GM23338 (cell line): ENCODE measurements around the gene TOM1. TPM values are rescaled to one million over a fixed set of nuclear protein-coding genes. Genes with fewer than 3 reads are reported as not detected.

ENCODE experiments used
- ATAC-seq: fragments of 200-7000 bp; cut with Tn5 transposase; 3 replicates; pipeline ENCODE4 v1.9.1; 2020
- DNase-seq: peaks from one replicate; pipeline ENCODE4 v3.0.0-alpha.2; 2015; ENCODE audit warnings: low spot score
- H2AFZ ChIP-seq: fragments of 200-600 bp; sonication (generic); 2 replicates; pipeline ENCODE4 v1.8.0; 2016; ENCODE audit warnings: antibody characterized with exemption, mild to moderate bottlenecking, moderate library complexity
- H3F3A ChIP-seq: fragments of 200-600 bp; sonication (generic); replicated peaks from 2 replicates; pipeline ENCODE4 v1.8.0; 2017; ENCODE audit warnings: antibody characterized with exemption, mixed run types, low read depth
- H3K27ac ChIP-seq: fragments of 200-600 bp; sonication (generic); 2 replicates; pipeline ENCODE4 v1.6.1; 2016; ENCODE audit warnings: low read depth
- H3K27me3 ChIP-seq: fragments of 200-600 bp; sonication (generic); 2 replicates; pipeline ENCODE4 v1.8.0; 2016; ENCODE audit warnings: mild to moderate bottlenecking, mixed run types, moderate library complexity; ENCODE audit not compliant: insufficient read depth
- H3K36me3 ChIP-seq: fragments of 200-600 bp; sonication (generic); 2 replicates; pipeline ENCODE4 v1.8.0; 2016; ENCODE audit warnings: mild to moderate bottlenecking; ENCODE audit not compliant: insufficient read depth
- H3K4me1 ChIP-seq: fragments of 200-600 bp; sonication (generic); 2 replicates; pipeline ENCODE4 v1.8.0; 2016; ENCODE audit warnings: mild to moderate bottlenecking, moderate library complexity; ENCODE audit not compliant: insufficient read depth
- H3K4me2 ChIP-seq: fragments of 200-600 bp; sonication (generic); 2 replicates; pipeline ENCODE4 v1.7.1; 2017; ENCODE audit warnings: mixed run types
- H3K4me3 ChIP-seq: fragments of 200-600 bp; sonication (generic); 2 replicates; pipeline ENCODE4 v1.6.1; 2016; ENCODE audit warnings: mixed run types
- H3K79me2 ChIP-seq: fragments of 200-600 bp; sonication (generic); replicated peaks from 2 replicates; pipeline ENCODE4 v1.8.0; 2017; ENCODE audit warnings: mild to moderate bottlenecking; ENCODE audit not compliant: insufficient read depth
- H3K9me2 ChIP-seq: fragments of 200-600 bp; sonication (generic); 2 replicates; pipeline ENCODE4 v1.8.0; 2017; ENCODE audit not compliant: insufficient read depth
- H4K20me1 ChIP-seq: fragments of 200-600 bp; sonication (generic); replicated peaks from 2 replicates; pipeline ENCODE4 v1.8.0; 2017; ENCODE audit warnings: mild to moderate bottlenecking; ENCODE audit not compliant: insufficient read depth
- H3K27ac Mint-ChIP-seq: 2 replicates; pipeline ENCODE4 v1.8.0; 2020; ENCODE audit warnings: inconsistent platforms, mild to moderate bottlenecking, moderate library complexity, mixed read lengths
- H3K27me3 Mint-ChIP-seq: 3 replicates; pipeline ENCODE4 v1.8.0; 2022; ENCODE audit warnings: low read depth, mild to moderate bottlenecking, moderate library complexity, mixed read lengths, inconsistent platforms; ENCODE audit not compliant: insufficient read depth, poor library complexity
- H3K36me3 Mint-ChIP-seq: 3 replicates; pipeline ENCODE4 v1.8.0; 2021; ENCODE audit warnings: low read depth, mild to moderate bottlenecking, inconsistent platforms, moderate library complexity, mixed read lengths
- H3K4me1 Mint-ChIP-seq: 3 replicates; pipeline ENCODE4 v1.8.0; 2020; ENCODE audit warnings: mild to moderate bottlenecking, inconsistent platforms, mixed read lengths
- H3K4me3 Mint-ChIP-seq: 3 replicates; pipeline ENCODE4 v1.8.0; 2021; ENCODE audit warnings: moderate library complexity, mild to moderate bottlenecking, inconsistent platforms, mixed read lengths
- H3K9me3 Mint-ChIP-seq: 3 replicates; pipeline ENCODE4 v1.8.0; 2020; ENCODE audit warnings: moderate library complexity, mild to moderate bottlenecking, inconsistent platforms, mixed read lengths
- CREB1 ChIP-seq: fragments of 250-450 bp; sonication (Bioruptor Pico); IDR thresholded peaks from 2 replicates; pipeline ENCODE4 v1.5.0; 2020; ENCODE audit warnings: low read depth, mild to moderate bottlenecking, moderate library complexity
- ETS1 ChIP-seq: IDR thresholded peaks from 2 replicates; pipeline ENCODE4 v1.6.1; 2016; ENCODE audit warnings: antibody characterized with exemption
- EZH2 ChIP-seq: fragments of 200-600 bp; sonication (generic); IDR thresholded peaks from one replicate; pipeline ENCODE4 v1.8.0; 2017; ENCODE audit warnings: antibody characterized with exemption, mild to moderate bottlenecking, low read depth; ENCODE audit not compliant: unreplicated experiment
- EZH2phosphoT487 ChIP-seq: fragments of 200-600 bp; sonication (generic); IDR thresholded peaks from one replicate; pipeline ENCODE4 v1.8.1; 2018; ENCODE audit warnings: antibody characterized with exemption; ENCODE audit not compliant: unreplicated experiment
- NANOG ChIP-seq: IDR thresholded peaks from 2 replicates; pipeline ENCODE4 v1.6.1; 2016; ENCODE audit warnings: antibody characterized with exemption, borderline replicate concordance
- STAT1 ChIP-seq: IDR thresholded peaks from one replicate; pipeline ENCODE4 v1.6.1; 2016; ENCODE audit warnings: antibody characterized with exemption; ENCODE audit not compliant: unreplicated experiment
- ZNF114 ChIP-seq: fragments of 250-450 bp; sonication (Bioruptor Pico); IDR thresholded peaks from 2 replicates; pipeline ENCODE4 v1.5.0; 2020; ENCODE audit warnings: mild to moderate bottlenecking, moderate library complexity
- ZNF462 ChIP-seq: fragments of 250-450 bp; sonication (Bioruptor Pico); IDR thresholded peaks from 2 replicates; pipeline ENCODE4 v1.5.0; 2020; ENCODE audit warnings: mild to moderate bottlenecking, moderate library complexity
- polyA plus RNA-seq: library from polyadenylated mRNA; unstranded; fragments of >200 nt; fragmentation: Nextera tagmentation; extraction: Ambion mirVana; gene quantifications from 2 replicates; pipeline ENCODE4 v1.2.1, GENCODE V29; 2016
- total RNA-seq: library from RNA; depleted of rRNA; stranded (reverse); fragments of >200 nt; shearing (Covaris generic); gene quantifications from 2 replicates; pipeline ENCODE4 v1.2.3, GENCODE V29; 2014

TOM1 gene
- total and polyA plus RNA-seq, 2 experiments from 2014 or later: 10.9 to 17.8 TPM

GRCh38 chr22:35296051-35296450 lies 3.6 kb upstream of the TOM1 start:
- Histone ChIP-seq H3K79me2 (no peaks in the 10 kb centered on the region), H3K27me3 (no peaks in the 10 kb centered on the region), H3K4me3 (no peak overlapping the region), H4K20me1 (peaks cover 7% of the 10 kb centered on the region; the same call in 1 of the 2 replicates), H2AFZ (no peak overlapping the region), H3K9me2 (no peaks in the 10 kb centered on the region), H3K4me1 (no peaks in the 10 kb centered on the region), H3K4me2 (no peak overlapping the region), H3F3A (peaks cover 32% of the 10 kb centered on the region), H3K27ac (no peak overlapping the region), H3K36me3 (peaks cover 49% of the 10 kb centered on the region)
- no peaks in the 10 kb centered on the region for H3K9me3 Mint-ChIP-seq
- peaks cover 3% of the 10 kb centered on the region; the same call in 1 of the 3 replicates for H3K4me1 Mint-ChIP-seq
- no peak overlapping the region for H3K4me3 Mint-ChIP-seq
- TF ChIP-seq CREB1 (CRISPR knock-in tag) (no peak), NANOG (no peak), ETS1 (no peak), ZNF114 (CRISPR knock-in tag) (no peak), EZH2phosphoT487 (no peak), ZNF462 (CRISPR knock-in tag) (no peak), EZH2 (no peak), STAT1 (no peak)
- no peak for ATAC-seq
- no peak for DNase-seq
- H3K27ac Mint-ChIP-seq: no peak overlapping the region
- H3K27me3 Mint-ChIP-seq: peaks cover 4% of the 10 kb centered on the region
- H3K36me3 Mint-ChIP-seq: peaks cover 30% of the 10 kb centered on the region
